DMS53 treated with DMSO at 0.1 percent for 48 hours (cell line): ENCODE data around the gene SUPT6H.

Source experiments
- DNase-seq: peaks from one replicate; lab custom pipeline; 2025; ENCODE audit not compliant: unreplicated experiment; lab: John Stamatoyannopoulos, UW

Gene SUPT6H

DNA sequence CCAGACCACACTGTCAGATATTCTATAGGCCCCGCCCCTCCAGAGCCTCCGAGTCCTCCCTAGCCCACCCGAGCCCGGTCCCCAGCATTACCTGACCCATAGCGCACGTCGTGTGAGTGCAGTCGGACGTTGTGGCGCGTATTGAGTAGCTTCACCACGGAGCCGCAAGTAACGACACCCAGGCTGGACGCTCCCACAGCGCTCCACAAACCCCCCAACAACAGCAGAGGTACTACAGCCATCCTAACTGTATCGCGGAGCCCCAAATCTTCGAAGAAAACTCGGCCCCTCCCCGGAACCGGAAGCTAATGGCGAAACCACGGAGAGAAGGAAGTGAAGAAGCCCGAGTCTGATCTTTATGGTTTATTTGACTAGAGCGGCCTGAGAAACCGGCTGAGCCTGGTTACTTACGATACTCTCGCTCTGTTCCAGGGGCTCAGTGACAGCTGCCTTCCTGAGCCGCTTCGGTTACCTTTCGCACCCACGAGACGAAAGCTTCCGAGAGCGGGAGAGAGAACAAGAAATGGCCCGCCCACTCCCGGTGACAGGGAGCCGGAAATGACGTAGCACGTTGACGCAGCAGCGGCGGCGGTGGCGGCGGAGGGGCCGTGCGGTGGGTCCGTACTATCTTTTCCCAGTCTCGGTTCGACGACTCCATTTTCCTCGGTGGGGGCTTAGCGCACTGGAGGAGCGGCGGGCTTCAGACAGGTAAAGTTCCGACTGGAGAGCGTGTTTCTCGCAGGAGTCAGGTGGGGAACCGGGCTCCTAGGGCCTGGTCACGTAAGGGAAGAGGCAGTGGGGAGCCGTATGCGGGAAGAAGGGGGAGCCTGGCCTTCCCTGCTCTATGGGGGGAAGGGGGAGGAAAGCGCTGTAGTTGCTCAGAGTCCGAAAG, at the start of gene SUPT6H, which contains the start of gene SDF2:
Gene SUPT6H (plus strand): TSS at position 571 of the 892 bp plus-strand sequence. CDS start 11,197 bp downstream, outside the sequence.
Gene SDF2 (minus strand): TSS at position 272 of the 892 bp plus-strand sequence. CDS start 30 bp downstream, at position 242.
- DNase-seq = peak; percentile 70

- peak; percentile 46 for DNase-seq
Measured at GRCh38 chr17:28612531-28612930, 49.5 kb upstream of the SUPT6H start.

DNA sequence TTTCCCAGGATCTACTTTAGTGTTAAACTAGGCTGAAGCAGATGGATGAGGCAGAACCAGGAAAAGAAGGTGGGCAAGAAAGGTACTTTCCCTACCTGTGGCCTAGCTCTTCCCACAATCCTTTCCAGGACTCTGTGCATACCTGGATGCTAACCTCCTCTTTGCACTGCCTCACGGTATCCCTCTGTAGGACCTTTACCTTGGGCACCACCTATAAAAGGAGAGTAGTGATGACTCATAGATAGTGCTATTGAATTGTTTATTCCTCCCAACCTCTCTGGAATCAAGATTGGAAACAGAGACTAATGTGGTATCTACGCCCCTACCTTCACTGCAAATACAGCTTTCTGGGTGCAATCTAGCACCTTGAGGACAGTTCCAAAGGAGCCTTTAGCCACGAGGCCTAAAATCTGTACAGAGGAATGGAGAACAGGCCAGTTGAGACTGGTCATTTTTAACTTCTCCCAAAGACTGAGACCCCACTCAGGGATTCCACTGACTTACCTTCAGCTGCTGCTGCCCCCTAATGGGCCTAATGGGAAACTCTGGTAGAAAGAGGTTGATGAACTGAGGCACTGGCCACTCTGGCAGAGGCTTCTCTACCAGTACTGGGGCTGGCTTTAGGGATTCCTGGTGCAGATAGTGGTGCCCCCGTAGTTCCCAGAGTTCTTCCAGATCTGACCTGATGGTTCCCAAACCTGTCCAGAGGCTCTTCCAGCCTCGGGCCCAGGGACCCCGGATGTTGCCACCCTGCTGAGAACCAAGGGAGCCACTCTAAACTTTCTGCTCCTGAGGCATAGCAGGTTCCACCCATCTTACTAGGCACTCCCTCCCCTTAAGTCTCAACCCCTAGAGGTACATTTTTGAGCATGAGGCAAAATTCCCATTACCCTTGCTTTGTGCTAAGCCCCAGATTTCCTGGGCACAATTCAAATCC, 48.8 kb upstream of the SUPT6H start:
- peak; percentile 47 for DNase-seq

- DNase-seq = no peak
Measured at GRCh38 chr17:28613931-28614381, 48.0 kb upstream of the SUPT6H start, which contains the start of gene RSKR. Gene RSKR, minus strand, starts transcription at chr17:28614185. Its CDS starts 24 bp downstream, at chr17:28614161.

GRCh38 chr17:28615260-28615940, 46.6 kb upstream of the SUPT6H start:
- no peak for DNase-seq

DNA sequence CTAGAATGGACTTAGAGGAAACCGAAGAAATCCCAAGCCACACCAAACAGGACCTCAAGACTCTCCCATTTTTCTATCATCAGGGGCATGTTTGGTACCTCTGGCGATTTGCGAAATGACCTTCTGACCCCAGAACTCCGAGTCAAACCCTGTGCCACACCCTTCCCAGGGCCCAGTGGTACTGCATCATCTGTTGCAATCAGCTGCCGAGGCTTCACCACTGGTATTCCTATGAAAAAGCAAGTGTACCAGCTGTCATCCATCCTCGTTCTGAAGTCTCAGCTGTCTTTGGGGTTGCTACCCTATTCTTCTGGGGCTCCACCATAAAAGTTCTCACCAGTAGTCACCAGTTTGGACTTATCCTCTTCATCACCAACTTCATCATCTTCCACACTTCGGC, 45.7 kb upstream of the SUPT6H start:
- DNase-seq = no peak

DNA sequence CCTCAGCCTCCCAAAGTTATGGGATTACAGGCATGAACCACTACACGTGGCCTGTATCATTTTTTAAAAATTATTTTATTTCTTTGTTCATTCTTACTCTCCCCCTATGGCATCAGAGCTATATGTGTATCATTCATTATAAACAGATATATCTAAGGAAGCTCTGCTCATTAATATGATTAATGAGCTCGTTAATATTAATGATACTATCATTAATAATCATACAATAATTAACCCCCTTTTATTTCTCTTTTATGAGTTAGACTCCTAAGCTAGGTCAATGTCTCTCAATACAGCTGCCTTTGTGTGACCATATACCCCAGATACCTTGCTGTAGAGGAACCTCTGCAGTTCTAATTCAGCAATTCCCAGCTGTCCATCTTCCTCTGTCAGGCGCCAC, 43.5 kb upstream of the SUPT6H start:
- DNase-seq = no peak

DNA sequence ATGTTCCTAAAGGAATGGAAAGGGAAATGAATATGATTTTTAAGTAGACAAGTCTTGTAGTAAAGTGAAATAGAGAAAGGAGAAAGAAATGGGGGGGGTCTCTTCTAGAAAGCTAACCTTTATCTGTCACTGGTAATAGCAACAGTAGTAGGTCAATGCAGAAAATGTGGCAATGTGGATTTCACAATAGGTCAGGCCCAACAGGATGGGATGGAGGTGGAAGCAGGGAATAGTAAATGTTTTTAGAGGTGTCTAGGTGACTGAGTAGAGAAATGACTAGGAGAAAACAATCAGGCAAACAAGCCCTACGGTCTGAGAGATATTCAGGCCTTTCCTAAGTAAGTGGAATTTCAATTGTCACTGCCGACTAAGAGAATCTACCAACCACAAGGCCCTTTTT, 42.0 kb upstream of the SUPT6H start:
- DNase-seq = no peak

DNA sequence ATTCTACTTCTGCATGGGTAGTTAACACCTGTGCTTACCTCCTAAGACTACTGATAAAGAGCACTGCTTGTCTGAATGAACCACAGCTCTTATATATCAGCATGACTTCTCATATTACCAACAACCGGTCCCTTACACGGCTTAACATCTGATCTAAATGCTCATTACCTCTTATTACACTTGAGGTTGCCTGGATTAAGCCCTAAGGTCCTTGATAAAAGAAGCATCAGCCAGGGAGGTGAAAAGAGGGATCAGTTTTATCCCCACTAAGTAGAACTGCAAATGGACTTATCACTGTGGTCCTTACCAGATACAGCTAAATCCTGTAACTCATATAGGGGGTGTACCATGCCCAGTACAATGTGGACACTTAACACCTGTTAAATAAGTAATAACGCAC, 39.8 kb upstream of the SUPT6H start:
- DNase-seq = no peak

GRCh38 chr17:28623696-28624095, 38.3 kb upstream of the SUPT6H start:
- DNase-seq = no peak

GRCh38 chr17:28624148-28624547, 37.9 kb upstream of the SUPT6H start:
- DNase-seq = no peak

DNA sequence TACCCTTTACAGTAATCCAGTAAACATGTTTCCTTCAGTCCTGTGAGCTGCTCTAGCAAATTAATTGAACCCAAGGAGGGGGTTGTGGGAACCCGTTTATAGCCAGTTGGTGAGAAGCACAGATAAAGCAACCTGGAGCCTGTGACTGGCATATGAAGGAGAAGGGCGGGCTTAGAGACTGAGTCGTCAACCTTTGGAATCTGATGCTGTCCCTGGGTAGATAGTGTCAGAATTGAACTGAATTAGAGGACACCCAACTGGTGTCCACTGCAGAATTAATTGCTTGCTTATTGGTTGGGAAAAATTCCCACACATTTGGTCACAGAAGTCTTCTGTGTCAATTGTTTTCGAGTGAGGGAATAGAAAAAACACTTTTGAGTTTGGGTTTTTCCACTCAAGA, 35.2 kb upstream of the SUPT6H start:
- no peak for DNase-seq

DNA sequence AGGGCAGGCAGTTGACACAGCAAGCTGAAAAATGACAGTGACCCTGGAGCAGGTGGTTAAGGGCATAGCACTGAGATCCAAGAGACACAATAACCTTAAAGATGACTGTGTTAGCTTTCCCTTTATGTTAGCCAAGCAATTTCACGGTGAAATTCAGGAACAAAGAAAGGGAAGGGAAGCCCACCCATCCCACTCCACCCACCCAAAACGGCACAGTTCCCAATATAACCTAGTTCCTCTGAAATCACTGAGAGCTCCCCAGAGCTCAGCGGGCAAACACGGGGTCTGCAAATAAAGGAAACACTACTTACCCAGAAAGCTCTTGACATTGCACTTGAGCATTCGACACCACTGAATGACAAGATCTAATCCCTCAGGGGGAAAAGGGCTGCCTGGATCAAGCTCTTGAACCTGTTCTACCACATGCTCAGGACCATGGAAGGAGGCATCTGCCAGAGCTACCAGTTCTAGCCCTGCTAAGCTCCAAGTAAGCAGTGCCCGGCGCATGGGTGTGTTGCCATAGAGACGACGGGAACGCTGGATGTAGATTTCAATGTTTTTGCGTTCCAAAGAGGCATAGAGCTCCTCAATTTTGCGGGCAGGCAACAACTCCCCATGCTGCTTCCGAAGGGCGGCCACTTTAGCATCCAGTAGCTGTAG, 27.7 kb upstream of the SUPT6H start:
- no peak for DNase-seq

DNA sequence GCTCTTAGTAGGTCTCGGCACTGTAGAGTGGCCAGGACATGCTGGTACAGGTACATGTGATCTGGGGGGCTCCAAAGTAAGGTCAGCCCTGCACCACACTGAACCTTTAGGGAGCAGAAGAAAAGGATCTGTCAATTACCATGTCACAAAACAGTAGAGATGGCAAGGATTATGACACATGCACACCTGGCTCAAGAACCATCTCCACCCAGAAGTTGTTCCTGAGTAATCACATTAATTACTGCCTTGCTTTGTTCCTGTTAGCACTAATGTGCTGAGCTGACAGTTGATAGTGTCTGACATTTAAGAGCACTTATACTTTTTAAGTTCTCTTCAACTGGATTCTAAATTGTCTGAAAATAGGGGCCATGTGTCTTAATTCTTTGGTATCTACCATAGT, 26.5 kb upstream of the SUPT6H start:
- DNase-seq = no peak

DNA sequence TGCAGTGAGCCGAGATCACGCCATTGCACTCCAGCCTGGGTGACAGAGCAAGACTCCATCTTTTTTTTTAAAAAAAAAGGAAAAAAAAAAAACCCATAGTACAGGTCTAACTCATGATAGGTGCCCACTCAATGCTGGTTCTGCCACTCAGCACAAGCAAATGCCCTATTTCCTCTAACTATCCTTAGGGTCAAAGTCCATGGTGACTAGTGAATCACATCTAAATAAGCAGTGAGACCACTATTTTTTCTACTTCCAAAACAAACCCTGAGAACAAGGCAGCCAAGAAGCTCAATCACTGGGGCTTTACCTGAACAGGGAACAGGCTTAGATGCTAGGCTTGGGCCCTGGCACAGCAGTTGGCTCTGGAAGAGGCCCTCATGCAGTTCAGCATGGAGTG, 20.4 kb upstream of the SUPT6H start:
- no peak for DNase-seq

- DNase-seq = peak; percentile 17
Measured at GRCh38 chr17:28643983-28644786, 17.8 kb upstream of the SUPT6H start.

DNA sequence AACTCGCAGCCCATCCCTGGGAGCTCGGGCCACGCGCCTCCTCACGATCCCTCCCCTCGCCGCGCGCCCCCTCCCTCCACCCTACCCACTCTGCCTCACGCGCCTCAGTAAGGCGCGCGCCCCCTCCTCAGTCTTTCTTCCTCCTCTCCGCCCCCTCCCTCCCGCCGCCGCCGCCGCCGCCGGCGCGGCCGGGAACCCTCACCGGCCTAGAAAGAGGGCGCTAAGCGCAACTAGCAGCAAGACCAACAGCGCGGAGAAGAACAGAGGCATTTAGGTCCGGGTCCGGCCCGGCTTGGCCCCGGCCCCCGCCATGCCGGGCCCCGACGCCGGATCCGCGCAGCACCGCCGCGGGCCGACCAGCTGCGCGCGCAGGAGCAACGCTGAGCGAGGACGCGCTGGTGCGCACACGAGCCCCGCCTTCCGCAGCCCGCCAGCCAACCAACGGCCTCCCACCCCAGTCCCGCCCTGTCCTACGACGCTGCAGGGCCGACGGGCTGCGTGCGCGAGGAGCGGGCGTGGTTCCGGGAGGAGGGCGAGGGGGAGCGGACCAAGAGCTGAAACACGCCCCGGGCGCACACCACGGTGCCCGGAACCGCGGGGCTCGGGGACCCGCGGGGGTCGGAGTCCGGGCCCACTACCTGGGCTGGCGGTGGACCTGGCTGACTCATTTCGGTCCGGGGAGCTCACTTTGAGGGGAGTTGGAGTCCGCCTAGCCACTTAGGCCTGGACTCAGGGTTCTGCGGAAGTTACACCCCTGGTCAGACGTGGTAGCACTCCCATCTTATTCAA, 17.0 kb upstream of the SUPT6H start, which contains the start of gene BLTP2:
Gene BLTP2 (minus strand): TSS at position 372 of the 789 bp plus-strand sequence. CDS start 102 bp downstream, at position 270.
- peak; percentile 74 for DNase-seq

GRCh38 chr17:28645576-28645939, 16.4 kb upstream of the SUPT6H start:
- DNase-seq = no peak
